Activated T-helper 1 cell treated with anti-CD3 and anti-CD28 coated beads, Interleukin-2, amount 50 U/mL, for 16 hours (primary cell): Measurements from ENCODE around the gene HOXD12.

ENCODE experiments used
- DNase-seq, 2 donors: peaks; one replicate each; pipeline ENCODE4 v3.0.0-alpha.2; 2020; ENCODE audit warnings: low read depth in 1 of 2, low spot score in 1 of 2

Gene HOXD12

GRCh38 chr2:176105078-176105729, 5.6 kb downstream of the HOXD12 start:
- DNase-seq = no peak

- no peak for DNase-seq
Observed at GRCh38 chr2:176105730-176106580, 6.4 kb downstream of the HOXD12 start.

GRCh38 chr2:176106581-176107539, 7.3 kb downstream of the HOXD12 start, which contains the start of gene HOXD11:
HOXD11 (plus strand) TSS chr2:176107280; CDS start chr2:176107356, 76 bp downstream.
- no peak for DNase-seq

- no peak for DNase-seq
Observed at GRCh38 chr2:176107731-176108181, 8.2 kb downstream of the HOXD12 start.

GRCh38 chr2:176109192-176109901, 9.8 kb downstream of the HOXD12 start:
- no peak for DNase-seq

GRCh38 chr2:176109946-176110345, 10.4 kb downstream of the HOXD12 start:
- no peak for DNase-seq

GRCh38 chr2:176110415-176111308, 11.1 kb downstream of the HOXD12 start:
- DNase-seq = no peak

GRCh38 chr2:176111309-176111663, 11.7 kb downstream of the HOXD12 start:
- DNase-seq = no peak

- DNase-seq = no peak
Observed at GRCh38 chr2:176111846-176112374, 12.3 kb downstream of the HOXD12 start.

GRCh38 chr2:176112375-176113302, 13.0 kb downstream of the HOXD12 start:
- no peak for DNase-seq

- DNase-seq = no peak
Observed at GRCh38 chr2:176114120-176114929, 14.7 kb downstream of the HOXD12 start.

- DNase-seq = no peak
Observed at GRCh38 chr2:176114930-176115625, 15.5 kb downstream of the HOXD12 start.

- DNase-seq = no peak
Observed at GRCh38 chr2:176115883-176116813, 16.6 kb downstream of the HOXD12 start, which contains the start of gene HOXD10. HOXD10 (plus strand) TSS chr2:176116778; CDS start chr2:176116834, 56 bp downstream.

GRCh38 chr2:176117162-176117822, 17.7 kb downstream of the HOXD12 start:
- DNase-seq = no peak

- no peak for DNase-seq
Observed at GRCh38 chr2:176117823-176118371, 18.3 kb downstream of the HOXD12 start.
